Activated B cell treated with CpG ODN at 0.5 μM for 24 hours (primary cell): ENCODE measurements around the gene TRPV3. TPM values are rescaled to one million over a fixed set of nuclear protein-coding genes. Genes with fewer than 3 reads are reported as not detected.

Source experiments
- ATAC-seq: fragments of 200-7000 bp; cut with Tn5 transposase; one replicate; pipeline ENCODE4 v1.10.0; 2021; ENCODE audit warnings: low read depth, mild to moderate bottlenecking, moderate library complexity
- CTCF ChIA-PET: fragments of 350-600 bp; sonication (Branson Sonifier 250); formaldehyde crosslinking; loops from one replicate; lab custom pipeline; 2021; ENCODE audit warnings: antibody characterized with exemption; lab: Charles Lee
- POLR2A ChIA-PET: fragments of 350-600 bp; sonication (Branson Sonifier 250); formaldehyde crosslinking; loops from one replicate; lab custom pipeline; 2021; ENCODE audit warnings: antibody characterized with exemption; lab: Charles Lee
- DNase-seq: peaks from one replicate; pipeline ENCODE4 v3.0.0; 2022
- H3K27ac Mint-ChIP-seq: one replicate; pipeline ENCODE4 v1.8.0; 2020; ENCODE audit warnings: mixed read lengths
- H3K27me3 Mint-ChIP-seq: one replicate; pipeline ENCODE4 v1.8.0; 2021; ENCODE audit warnings: mixed read lengths
- H3K36me3 Mint-ChIP-seq: one replicate; pipeline ENCODE4 v1.8.0; 2021; ENCODE audit warnings: low read depth, mixed read lengths
- H3K4me1 Mint-ChIP-seq: one replicate; pipeline ENCODE4 v1.8.0; 2021; ENCODE audit warnings: mixed read lengths
- H3K4me3 Mint-ChIP-seq: one replicate; pipeline ENCODE4 v1.8.0; 2020; ENCODE audit warnings: mild to moderate bottlenecking, mixed read lengths
- H3K9me3 Mint-ChIP-seq: one replicate; pipeline ENCODE4 v1.8.0; 2020; ENCODE audit warnings: mixed read lengths
- intact Hi-C: fragments of 100-400 bp; cut with micrococcal nuclease; formaldehyde crosslinking; loops from one replicate; pipeline ENCODE4 v1.15.1; 2024
- total RNA-seq: library from RNA; stranded (reverse); gene quantifications from 2 replicates; pipeline ENCODE4 v1.2.3, GENCODE V29; 2022
- TF ChIP-seq, protein P1 (sequence below): fragments of 200-600 bp; IDR thresholded peaks from one replicate; pipeline ENCODE4 v1.8.0; 2022; ENCODE audit warnings: antibody characterized with exemption, mild to moderate bottlenecking

Gene TRPV3
- total RNA-seq, 1 donor from 2014 or later, result 10.2 TPM

DNA sequence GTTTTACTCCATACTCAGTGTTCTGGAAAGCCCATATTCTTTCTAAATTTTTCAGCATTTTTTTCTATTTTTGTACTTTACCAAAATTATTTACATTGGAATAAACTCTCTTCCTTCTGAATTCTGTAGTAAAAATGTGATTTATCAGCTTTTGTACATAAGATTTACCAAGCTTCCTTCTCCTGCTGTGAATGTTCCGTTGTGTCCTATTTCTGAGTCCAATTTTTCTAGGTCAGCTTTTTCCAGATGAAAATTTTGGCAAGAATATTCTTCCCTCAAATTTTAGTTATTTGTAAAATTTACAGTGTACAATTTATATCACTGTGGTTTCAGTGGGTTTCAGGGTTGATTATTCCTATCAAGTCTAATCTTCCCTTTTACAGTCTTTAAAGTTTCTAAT is 54.3 kb downstream of the TRPV3 start:
- no peaks in the 10 kb centered on the region for H3K4me1 Mint-ChIP-seq
- POLR2A ChIA-PET, result no interaction called here
- H3K4me3 Mint-ChIP-seq, result no peak overlapping the region

DNA sequence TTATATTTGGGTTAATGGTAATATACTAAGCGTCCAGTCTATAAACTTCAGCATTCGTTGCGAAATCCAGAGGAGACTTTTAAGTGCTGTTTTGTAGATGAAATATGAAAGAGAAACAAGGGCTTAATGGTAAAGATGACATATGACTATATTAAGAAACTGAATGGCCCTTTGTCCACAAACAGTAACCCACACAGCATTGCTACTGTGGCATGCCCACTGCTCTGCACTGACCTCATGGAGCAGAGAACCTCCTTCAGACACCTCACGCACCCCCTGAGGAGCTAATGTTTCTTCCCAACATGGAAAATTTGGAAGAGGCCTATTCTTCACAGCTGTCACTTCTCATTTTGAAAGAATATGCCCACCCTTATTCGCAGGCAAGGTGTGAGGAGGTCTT is 55.1 kb downstream of the TRPV3 start:
- intact Hi-C loops, result no loop called here
- TF ChIP-seq, protein P1, sequence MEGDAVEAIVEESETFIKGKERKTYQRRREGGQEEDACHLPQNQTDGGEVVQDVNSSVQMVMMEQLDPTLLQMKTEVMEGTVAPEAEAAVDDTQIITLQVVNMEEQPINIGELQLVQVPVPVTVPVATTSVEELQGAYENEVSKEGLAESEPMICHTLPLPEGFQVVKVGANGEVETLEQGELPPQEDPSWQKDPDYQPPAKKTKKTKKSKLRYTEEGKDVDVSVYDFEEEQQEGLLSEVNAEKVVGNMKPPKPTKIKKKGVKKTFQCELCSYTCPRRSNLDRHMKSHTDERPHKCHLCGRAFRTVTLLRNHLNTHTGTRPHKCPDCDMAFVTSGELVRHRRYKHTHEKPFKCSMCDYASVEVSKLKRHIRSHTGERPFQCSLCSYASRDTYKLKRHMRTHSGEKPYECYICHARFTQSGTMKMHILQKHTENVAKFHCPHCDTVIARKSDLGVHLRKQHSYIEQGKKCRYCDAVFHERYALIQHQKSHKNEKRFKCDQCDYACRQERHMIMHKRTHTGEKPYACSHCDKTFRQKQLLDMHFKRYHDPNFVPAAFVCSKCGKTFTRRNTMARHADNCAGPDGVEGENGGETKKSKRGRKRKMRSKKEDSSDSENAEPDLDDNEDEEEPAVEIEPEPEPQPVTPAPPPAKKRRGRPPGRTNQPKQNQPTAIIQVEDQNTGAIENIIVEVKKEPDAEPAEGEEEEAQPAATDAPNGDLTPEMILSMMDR, result no peak
- H3K36me3 Mint-ChIP-seq, result no peaks in the 10 kb centered on the region
- no peak overlapping the region for H3K4me3 Mint-ChIP-seq
- ChIA-PET POLR2A (no interaction called here), CTCF (no interaction called here)
- H3K27me3 Mint-ChIP-seq, result peaks cover 9% of the 10 kb centered on the region
- ATAC-seq (no peak), DNase-seq (no peak)
- H3K4me1 Mint-ChIP-seq, result no peaks in the 10 kb centered on the region
- H3K27ac Mint-ChIP-seq, result no peak overlapping the region
- H3K9me3 Mint-ChIP-seq, result no peaks in the 10 kb centered on the region

More for the DNA sequence above, 54.3 kb downstream of the TRPV3 start:
- H3K9me3 Mint-ChIP-seq, result no peaks in the 10 kb centered on the region
- TF ChIP-seq, protein P1, result no peak
- no peaks in the 10 kb centered on the region for H3K36me3 Mint-ChIP-seq
- no peak overlapping the region for H3K27ac Mint-ChIP-seq
- no peak for DNase-seq
- CTCF ChIA-PET, result no interaction called here
- H3K27me3 Mint-ChIP-seq, result peaks cover 9% of the 10 kb centered on the region
- intact Hi-C loops, result no loop called here
- ATAC-seq, result no peak

DNA sequence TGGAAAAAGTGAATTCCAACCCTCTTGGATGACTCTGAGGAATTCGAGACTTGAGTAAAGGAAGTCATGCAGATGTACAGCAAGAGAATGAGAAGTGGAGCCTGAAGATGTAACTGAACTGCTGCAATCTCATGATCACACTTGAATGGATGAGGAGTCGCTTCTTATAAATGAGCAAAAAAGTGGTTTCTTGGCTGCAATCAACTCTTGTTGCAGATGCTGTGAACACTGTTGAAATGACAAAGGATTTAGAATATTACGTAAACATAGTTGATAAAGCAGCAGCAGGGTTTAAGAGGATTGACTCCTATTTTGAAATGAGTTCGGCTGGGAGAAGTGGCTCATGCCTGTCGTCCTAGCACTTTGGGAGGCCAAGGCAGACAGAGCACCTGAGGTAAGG is 56.3 kb downstream of the TRPV3 start:
- peaks cover 9% of the 10 kb centered on the region for H3K27me3 Mint-ChIP-seq
- intact Hi-C loops, result no loop called here
- no peaks in the 10 kb centered on the region for H3K36me3 Mint-ChIP-seq
- H3K27ac Mint-ChIP-seq, result no peak overlapping the region
- CTCF ChIA-PET, result no interaction called here
- POLR2A ChIA-PET, result no interaction called here
- no peaks in the 10 kb centered on the region for H3K9me3 Mint-ChIP-seq
- TF ChIP-seq, protein P1, result no peak
- ATAC-seq (no peak), DNase-seq (no peak)
- no peak overlapping the region for H3K4me3 Mint-ChIP-seq
- H3K4me1 Mint-ChIP-seq, result no peaks in the 10 kb centered on the region

DNA sequence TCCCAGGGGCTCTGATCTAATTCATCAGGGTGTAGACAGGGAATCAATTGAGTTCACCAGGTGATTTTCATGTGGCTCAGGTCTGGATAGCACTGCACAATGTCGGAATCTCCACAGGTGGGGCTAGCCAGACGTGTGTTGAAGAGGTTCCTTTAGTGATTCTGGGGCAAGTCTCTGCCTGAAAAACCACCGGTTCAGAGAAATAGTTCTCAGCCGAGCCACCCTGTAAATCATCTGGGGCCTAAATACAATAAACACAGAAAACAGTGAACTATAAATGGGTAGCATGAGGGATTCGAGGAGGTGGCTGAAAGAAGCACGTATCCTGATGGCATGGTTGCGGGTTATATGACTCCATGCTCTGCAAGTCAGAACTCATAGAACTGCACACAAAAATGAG is 60.5 kb downstream of the TRPV3 start:
- TF ChIP-seq, protein P1, result no peak
- H3K9me3 Mint-ChIP-seq, result no peaks in the 10 kb centered on the region
- H3K27ac Mint-ChIP-seq, result no peak overlapping the region
- intact Hi-C loops, result no loop called here
- ChIA-PET CTCF (no interaction called here), POLR2A (no interaction called here)
- no peak for ATAC-seq
- no peaks in the 10 kb centered on the region for H3K4me1 Mint-ChIP-seq
- DNase-seq, result no peak
- no peaks in the 10 kb centered on the region for H3K36me3 Mint-ChIP-seq
- H3K27me3 Mint-ChIP-seq, result peaks cover 2% of the 10 kb centered on the region
- no peak overlapping the region for H3K4me3 Mint-ChIP-seq

DNA sequence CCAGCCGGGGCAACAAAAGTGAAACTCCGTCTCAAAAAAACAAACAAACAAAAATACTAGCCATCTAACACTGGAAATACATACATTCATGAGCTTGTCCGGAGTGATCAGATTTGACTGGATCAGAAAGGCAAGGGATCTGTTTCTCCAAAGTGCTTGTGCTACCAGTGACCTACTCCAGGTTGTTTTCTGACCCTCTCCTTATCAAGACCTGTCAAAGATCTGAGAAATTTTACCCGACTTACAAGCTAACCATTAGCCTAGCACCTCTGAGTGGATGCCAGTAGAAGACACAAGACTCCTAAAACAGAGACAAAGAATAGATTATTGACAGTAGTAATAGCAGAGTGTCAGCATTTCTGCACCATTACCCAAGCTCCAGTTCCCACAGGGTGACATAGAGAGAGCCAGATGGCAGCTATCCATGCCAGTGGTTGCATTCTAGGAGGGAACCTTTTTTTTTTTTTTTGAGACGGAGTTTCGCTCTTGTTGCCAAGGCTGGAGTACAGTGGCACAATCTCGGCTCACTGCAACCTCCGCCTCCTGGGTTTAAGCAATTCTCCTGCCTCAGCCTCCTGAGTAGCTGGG is 72.0 kb downstream of the TRPV3 start:
- POLR2A ChIA-PET, result no interaction called here
- ATAC-seq (no peak), DNase-seq (no peak)
- TF ChIP-seq, protein P1, result no peak
- Mint-ChIP-seq H3K4me1 (no peaks in the 10 kb centered on the region), H3K27ac (no peak overlapping the region), H3K36me3 (no peaks in the 10 kb centered on the region), H3K4me3 (no peak overlapping the region), H3K27me3 (peaks cover 33% of the 10 kb centered on the region), H3K9me3 (no peaks in the 10 kb centered on the region)
- CTCF ChIA-PET, result no interaction called here
- intact Hi-C loops, result no loop called here
